ENCODE results near the gene RYR3. TPM values are rescaled to one million over a fixed set of nuclear protein-coding genes. Genes with fewer than 3 reads are reported as not detected.

Gene RYR3
- total RNA-seq, 2 donors from 2014 or later = 9.9 to 40.1 TPM

GRCh38 chr15:33553157-33553556 lies 242.4 kb downstream of the RYR3 start:
- H3K27me3 ChIP-seq (replicated peaks; ENCODE audit: insufficient read depth) = no peaks in the 10 kb centered on the region
- TF ChIP-seq CTCF (IDR thresholded peaks at IDR 0.05) = no peak
- no peak for DNase-seq (ENCODE audit: low spot score)
- H3K27ac ChIP-seq = no peak overlapping the region
- no peaks in the 10 kb centered on the region for H3K36me3 ChIP-seq
- H3K9me3 ChIP-seq = no peaks in the 10 kb centered on the region
- H3K4me1 ChIP-seq (ENCODE audit: control insufficient read depth in 1 of 2, low read depth in 2 of 2) = peaks cover 3 to 13% of the 10 kb centered on the region in 2 donors
- ATAC-seq (ENCODE audit: insufficient number of reproducible peaks, low FRiP score, low read depth) = no peak
- H3K4me3 ChIP-seq = no peak overlapping the region

GRCh38 chr15:33559207-33559890 lies 248.6 kb downstream of the RYR3 start:
- ATAC-seq (ENCODE audit: insufficient number of reproducible peaks, low FRiP score, low read depth) (no peak), DNase-seq (ENCODE audit: low spot score) (no peak)
- no peak for TF ChIP-seq CTCF (IDR thresholded peaks at IDR 0.05)
- no peaks in the 10 kb centered on the region for H3K27me3 ChIP-seq (replicated peaks; ENCODE audit: insufficient read depth)
- H3K9me3 ChIP-seq = no peaks in the 10 kb centered on the region
- no peaks in the 10 kb centered on the region for H3K36me3 ChIP-seq
- H3K4me1 ChIP-seq (ENCODE audit: control insufficient read depth in 1 of 2, low read depth in 2 of 2) = peaks cover 0 to 4% of the 10 kb centered on the region in 2 donors
- no peak overlapping the region for H3K27ac ChIP-seq
- H3K4me3 ChIP-seq = no peak overlapping the region

- Histone ChIP-seq H3K4me3 (no peak overlapping the region), H3K9me3 (no peaks in the 10 kb centered on the region), H3K27ac (no peak overlapping the region), H3K4me1 (ENCODE audit: control insufficient read depth in 1 of 2, low read depth in 2 of 2) (peaks cover 0 to 11% of the 10 kb centered on the region in 2 donors), H3K36me3 (no peaks in the 10 kb centered on the region), H3K27me3 (replicated peaks; ENCODE audit: insufficient read depth) (no peaks in the 10 kb centered on the region)
- ATAC-seq (ENCODE audit: insufficient number of reproducible peaks, low FRiP score, low read depth) (no peak), DNase-seq (ENCODE audit: low spot score) (no peak)
- TF ChIP-seq CTCF (IDR thresholded peaks at IDR 0.05) = no peak
Observed at GRCh38 chr15:33561407-33561806, 250.6 kb downstream of the RYR3 start.

GRCh38 chr15:33561967-33562366 lies 251.2 kb downstream of the RYR3 start:
- ATAC-seq (ENCODE audit: insufficient number of reproducible peaks, low FRiP score, low read depth) (no peak), DNase-seq (ENCODE audit: low spot score) (no peak)
- no peak for TF ChIP-seq CTCF (IDR thresholded peaks at IDR 0.05)
- Histone ChIP-seq H3K27ac (no peak overlapping the region), H3K4me1 (ENCODE audit: control insufficient read depth in 1 of 2, low read depth in 2 of 2) (peaks cover 0 to 11% of the 10 kb centered on the region in 2 donors), H3K27me3 (replicated peaks; ENCODE audit: insufficient read depth) (no peaks in the 10 kb centered on the region), H3K9me3 (no peaks in the 10 kb centered on the region), H3K36me3 (no peaks in the 10 kb centered on the region), H3K4me3 (no peak overlapping the region)

- ATAC-seq (ENCODE audit: insufficient number of reproducible peaks, low FRiP score, low read depth) = no peak
- DNase-seq (ENCODE audit: low spot score) = no peak
- Histone ChIP-seq H3K9me3 (no peaks in the 10 kb centered on the region), H3K36me3 (no peaks in the 10 kb centered on the region), H3K27me3 (replicated peaks; ENCODE audit: insufficient read depth) (no peaks in the 10 kb centered on the region), H3K4me3 (no peak overlapping the region), H3K4me1 (ENCODE audit: control insufficient read depth in 1 of 2, low read depth in 2 of 2) (peaks cover 0 to 11% of the 10 kb centered on the region in 2 donors), H3K27ac (no peak overlapping the region)
- TF ChIP-seq CTCF (IDR thresholded peaks at IDR 0.05) = no peak
Observed at GRCh38 chr15:33565094-33565493, 254.3 kb downstream of the RYR3 start.

All from thoracic aorta (tissue), 2 donors.